ENCODE measurements around the gene HAT1.

GRCh38 chr2:171968509-171968908 lies 46.2 kb downstream of the HAT1 start:
- TF ChIP-seq CTCF (IDR thresholded peaks at IDR 0.05; ENCODE audit: low read depth, low read length): no peak
- TF ChIP-seq EZH2phosphoT487 (IDR thresholded peaks at IDR 0.05; ENCODE audit: low read depth): no peak

Measured in OCI-LY3 (cell line).